ENCODE results near the gene CNTNAP2.
"Not testable (repeated sequence)": the region's sequence is repeated elsewhere in the genome, so short reads cannot be mapped to it uniquely, and the experiment has no call there.

CNTNAP2 gene

DNA sequence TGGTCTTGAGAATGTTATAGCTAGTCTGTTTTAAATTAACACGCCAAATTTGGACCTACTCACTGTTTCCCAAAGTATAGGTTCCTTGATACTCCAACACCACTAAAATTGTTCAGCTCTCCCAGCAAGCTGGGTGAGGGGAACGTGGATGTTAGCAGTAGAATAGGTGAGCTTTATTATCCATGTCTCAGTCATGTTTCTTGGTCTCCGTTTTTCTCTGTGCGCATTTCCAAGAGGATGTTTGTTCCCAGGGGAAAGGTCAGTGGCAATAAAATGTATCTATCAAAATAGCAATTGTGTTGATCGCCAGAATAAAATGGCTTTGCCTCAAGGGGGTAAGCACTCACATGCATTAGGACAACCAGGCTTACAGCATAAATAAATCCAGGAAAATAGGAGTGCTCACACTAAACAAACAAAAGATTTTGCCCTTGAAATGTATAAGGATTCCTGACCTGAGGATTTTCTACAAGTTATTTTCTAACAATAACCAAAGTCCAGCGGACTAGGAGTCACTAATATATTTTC, 2286.9 kb downstream of the CNTNAP2 start:
- TF ChIP-seq, protein P1, sequence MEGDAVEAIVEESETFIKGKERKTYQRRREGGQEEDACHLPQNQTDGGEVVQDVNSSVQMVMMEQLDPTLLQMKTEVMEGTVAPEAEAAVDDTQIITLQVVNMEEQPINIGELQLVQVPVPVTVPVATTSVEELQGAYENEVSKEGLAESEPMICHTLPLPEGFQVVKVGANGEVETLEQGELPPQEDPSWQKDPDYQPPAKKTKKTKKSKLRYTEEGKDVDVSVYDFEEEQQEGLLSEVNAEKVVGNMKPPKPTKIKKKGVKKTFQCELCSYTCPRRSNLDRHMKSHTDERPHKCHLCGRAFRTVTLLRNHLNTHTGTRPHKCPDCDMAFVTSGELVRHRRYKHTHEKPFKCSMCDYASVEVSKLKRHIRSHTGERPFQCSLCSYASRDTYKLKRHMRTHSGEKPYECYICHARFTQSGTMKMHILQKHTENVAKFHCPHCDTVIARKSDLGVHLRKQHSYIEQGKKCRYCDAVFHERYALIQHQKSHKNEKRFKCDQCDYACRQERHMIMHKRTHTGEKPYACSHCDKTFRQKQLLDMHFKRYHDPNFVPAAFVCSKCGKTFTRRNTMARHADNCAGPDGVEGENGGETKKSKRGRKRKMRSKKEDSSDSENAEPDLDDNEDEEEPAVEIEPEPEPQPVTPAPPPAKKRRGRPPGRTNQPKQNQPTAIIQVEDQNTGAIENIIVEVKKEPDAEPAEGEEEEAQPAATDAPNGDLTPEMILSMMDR (IDR thresholded peaks at IDR 0.05; ENCODE audit: extremely low read depth, missing control alignments): no peak
- DNase-seq (ENCODE audit: low spot score): no peak

DNA sequence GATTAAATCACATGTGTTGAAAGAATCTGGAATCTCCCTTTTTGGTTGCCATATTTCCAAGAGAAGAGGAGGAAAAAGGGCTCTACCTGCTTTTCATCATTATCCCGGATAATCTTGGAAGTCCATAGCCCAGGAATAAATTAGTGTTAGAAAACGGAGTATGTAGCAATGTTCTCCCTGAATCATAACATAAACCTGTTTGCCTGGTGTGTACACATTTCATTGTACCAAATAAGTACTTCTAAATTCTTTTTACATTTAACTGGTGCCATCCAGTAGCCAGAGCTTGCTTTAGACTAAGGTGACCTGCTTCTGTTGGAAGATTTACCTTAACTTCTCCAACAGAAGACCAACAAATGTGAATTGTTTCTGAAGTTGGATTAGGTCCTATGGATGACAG, 2291.7 kb downstream of the CNTNAP2 start:
- TF ChIP-seq, protein P1 (IDR thresholded peaks at IDR 0.05; ENCODE audit: extremely low read depth, missing control alignments): no peak
- DNase-seq (ENCODE audit: low spot score): no peak

DNA sequence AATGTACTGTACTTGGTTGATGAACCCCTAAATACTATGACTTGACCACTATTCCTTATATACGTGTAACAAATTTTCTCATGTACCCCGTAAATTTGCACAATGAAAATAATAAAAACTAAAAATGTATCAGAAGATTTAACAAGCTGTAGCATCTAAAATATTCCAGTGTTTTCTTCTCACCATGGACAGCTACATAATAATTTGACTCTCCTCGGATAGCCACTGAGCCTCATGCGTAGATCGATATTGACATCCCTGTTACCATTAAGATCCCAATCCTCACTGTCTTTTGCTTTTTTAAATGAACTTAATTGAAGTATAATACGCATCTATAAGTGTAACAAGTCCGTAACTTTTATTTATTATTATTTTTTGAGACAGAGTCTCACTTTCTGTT, 2294.3 kb downstream of the CNTNAP2 start:
- no peak for DNase-seq (ENCODE audit: low spot score)
- TF ChIP-seq, protein P1 (IDR thresholded peaks at IDR 0.05; ENCODE audit: extremely low read depth, missing control alignments): no peak

DNA sequence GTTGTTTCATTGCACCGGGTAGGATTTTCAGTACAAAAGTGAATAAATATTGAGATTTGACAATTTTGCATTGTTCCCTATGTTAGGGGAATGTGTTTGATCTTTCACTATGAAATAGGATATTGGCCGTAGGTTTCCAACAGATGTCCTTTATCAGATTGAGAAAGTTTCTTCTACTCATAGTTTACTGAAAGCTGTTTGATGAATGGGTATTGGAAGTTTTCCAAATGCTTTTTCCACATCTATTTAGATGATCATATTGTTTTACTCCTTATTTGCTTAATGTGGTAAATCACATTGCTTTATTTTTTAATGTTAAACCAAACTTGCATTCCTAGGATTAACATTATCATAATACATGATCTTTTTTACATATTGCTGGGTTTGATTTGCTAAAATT, 2296.1 kb downstream of the CNTNAP2 start:
- DNase-seq (ENCODE audit: low spot score): no peak
- TF ChIP-seq, protein P1 (IDR thresholded peaks at IDR 0.05; ENCODE audit: extremely low read depth, missing control alignments): no peak

DNA sequence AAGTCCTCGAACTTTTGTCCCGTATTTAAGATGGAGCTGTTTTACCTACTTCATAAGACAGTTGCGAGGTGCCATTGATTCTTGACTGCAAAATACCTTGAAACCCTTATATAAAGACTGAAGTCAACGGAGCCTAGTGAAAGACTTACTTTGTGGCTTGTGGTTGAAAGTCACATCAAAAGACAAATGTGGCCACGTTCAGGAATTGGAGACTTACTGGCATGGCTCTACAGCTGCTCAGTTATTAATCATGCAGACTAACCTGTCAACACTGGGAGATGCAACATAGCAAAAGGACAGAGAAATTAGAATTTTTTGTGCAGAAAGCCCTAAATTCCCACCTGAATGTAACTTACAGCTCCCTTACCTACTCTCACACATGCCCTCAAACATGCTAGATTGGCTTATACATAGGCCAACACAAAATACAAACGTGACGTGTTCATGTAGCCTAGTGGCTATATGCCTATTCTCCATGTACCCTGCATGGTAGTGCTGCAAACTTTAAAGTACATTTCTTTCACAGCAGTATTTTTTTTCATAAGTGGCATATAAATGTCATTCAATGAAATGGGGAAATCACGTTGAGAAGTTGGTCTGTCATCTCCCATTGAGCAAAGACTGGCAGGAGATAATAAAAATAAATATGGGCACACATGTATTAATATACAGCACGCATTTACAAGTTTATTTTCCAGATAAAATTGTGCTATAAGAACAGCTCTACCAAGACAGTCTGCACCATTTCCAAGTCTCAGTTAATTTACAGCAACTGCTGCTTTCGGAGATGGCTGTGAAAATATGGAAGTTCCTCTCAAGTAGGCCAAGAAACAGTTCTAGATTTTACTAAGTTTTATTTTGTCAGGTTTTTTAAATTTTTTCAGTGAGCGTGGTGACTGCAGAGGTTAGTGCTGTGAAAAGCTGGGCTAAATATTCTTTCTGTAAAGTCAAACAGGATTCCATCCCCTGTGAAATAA, 2303.5 kb downstream of the CNTNAP2 start:
- no peak for DNase-seq (ENCODE audit: low spot score)

DNA sequence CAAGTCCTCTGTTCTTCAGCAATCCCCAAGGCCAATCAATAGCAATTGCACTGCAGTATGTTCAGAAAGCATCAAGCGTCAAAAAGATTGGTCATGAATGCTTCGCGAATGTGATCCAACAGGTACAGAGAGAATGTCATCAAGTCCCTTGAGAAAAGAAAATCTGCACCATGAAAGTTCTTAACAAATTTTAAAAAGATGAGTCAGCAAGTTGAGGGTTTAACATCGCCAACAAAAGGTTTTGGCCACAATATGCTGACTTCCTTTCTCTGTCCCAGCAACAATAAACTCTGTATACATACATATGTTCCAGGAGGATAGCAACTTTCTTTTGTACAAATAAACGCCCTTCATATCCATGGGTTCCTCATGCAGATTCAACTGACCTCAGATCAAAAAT, 2305.4 kb downstream of the CNTNAP2 start:
- TF ChIP-seq, protein P1 (IDR thresholded peaks at IDR 0.05; ENCODE audit: extremely low read depth, missing control alignments): no peak
- no peak for DNase-seq (ENCODE audit: low spot score)

More for the DNA sequence above, 2303.5 kb downstream of the CNTNAP2 start:
- TF ChIP-seq, protein P1 (IDR thresholded peaks at IDR 0.05; ENCODE audit: extremely low read depth, missing control alignments): no peak

DNA sequence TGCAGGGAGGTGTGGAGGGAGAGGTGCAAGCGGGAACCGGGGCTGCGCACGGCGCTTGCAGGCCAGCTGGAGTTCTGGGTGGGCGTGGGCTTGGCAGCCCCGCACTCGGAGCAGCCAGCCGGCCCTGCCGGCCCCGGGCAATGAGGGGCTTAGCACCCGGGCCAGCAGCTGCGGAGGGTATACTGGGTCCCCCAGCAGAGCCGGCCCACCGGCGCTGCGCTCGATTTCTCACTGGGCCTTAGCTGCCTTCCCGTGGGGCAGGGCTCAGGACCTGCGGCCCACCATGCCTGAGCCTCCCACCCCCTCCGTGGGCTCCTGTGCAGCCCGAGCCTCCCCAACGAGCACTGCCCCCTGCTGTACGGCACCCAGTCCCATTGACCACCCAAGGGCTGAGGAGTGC, 2309.8 kb downstream of the CNTNAP2 start:
- DNase-seq (ENCODE audit: low spot score): not testable (repeated sequence)

DNA sequence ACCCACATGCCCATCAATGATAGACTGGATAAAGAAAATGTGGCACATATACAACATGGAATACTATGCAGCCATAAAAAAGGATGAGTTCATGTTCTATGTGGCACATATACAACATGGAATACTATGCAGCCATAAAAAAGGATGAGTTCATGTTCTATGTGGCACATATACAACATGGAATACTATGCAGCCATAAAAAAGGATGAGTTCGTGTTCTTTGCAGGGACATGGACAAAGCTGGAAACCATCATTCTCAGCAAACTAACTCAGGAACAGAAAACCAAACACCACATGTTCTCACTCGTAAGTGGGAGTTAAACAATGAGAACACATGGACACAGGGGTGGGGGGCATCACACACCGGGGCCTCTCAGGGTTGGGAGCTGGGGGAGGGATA, 2314.1 kb downstream of the CNTNAP2 start:
- DNase-seq (ENCODE audit: low spot score): not testable (repeated sequence)
